HG02981 (cell line): ENCODE data around the gene METTL21C.

Experiments used
- ATAC-seq: cut with Tn5 transposase; IDR thresholded peaks from one replicate; pipeline ENCODE4 v1.9.1; 2021; ENCODE audit warnings: mild to moderate bottlenecking, moderate library complexity; ENCODE audit not compliant: unreplicated experiment

The METTL21C gene

DNA sequence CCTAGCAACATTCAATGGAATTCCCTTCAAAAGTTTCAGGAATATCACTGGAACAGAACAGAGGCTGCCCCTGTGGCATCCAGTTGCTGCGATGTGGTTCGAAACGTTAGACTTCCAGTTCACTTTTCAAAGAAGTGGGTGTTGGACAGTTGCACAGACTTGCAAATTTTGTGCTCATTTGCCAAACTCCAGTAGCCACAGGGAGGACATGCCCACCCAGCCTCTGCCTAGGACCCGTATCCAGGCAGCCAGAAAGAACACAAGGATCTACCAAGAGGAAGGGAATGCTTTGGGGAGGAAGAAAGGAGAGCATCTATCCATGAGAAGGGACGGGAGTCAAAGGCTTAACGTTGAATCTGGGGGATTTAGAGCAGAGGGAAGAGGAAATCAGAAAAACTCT is at the start of gene METTL21C:
TSS of gene METTL21C (minus strand) at position 108 of the 400 bp plus-strand sequence. CDS start 546 bp downstream, outside the sequence.
- ATAC-seq, result no peak

DNA sequence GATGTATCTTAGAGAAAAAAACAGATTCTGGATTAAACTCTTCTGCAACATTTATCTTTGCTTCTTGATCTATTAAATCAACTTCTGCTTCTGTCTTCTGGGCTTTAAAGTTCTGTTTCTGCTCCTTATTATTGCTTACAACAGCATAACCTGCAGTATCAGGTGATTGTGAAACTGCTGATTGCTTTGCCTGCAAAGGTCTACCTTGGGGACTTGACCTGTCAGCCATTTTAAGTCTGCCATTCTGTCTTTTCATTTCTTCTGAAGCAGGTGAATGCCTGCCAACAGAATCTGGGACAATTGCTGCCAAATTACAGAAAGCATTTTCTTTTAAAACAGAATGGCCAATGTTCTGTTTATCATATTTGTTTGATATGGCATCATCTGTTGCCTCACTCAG is 47.7 kb upstream of the METTL21C start:
- ATAC-seq, result no peak

DNA sequence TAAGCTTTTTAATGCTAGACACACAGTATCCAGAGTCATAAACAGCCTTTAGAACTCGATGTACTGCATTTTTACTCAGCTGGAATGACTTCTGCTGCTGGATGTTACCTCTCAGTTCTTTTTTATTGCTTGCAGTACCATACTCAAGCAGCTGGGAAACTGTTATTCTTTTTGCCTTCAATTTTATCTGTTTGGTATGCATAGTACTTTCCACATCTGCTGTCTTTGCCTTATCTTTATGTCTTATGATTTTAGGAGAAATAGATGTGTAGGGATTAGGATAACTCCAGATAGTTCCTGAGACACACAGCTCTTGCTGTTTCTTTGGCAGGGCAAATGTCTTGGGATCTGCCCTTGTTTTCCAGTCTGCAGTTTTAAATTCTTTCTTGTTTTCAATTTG is 47.3 kb upstream of the METTL21C start:
- no peak for ATAC-seq

DNA sequence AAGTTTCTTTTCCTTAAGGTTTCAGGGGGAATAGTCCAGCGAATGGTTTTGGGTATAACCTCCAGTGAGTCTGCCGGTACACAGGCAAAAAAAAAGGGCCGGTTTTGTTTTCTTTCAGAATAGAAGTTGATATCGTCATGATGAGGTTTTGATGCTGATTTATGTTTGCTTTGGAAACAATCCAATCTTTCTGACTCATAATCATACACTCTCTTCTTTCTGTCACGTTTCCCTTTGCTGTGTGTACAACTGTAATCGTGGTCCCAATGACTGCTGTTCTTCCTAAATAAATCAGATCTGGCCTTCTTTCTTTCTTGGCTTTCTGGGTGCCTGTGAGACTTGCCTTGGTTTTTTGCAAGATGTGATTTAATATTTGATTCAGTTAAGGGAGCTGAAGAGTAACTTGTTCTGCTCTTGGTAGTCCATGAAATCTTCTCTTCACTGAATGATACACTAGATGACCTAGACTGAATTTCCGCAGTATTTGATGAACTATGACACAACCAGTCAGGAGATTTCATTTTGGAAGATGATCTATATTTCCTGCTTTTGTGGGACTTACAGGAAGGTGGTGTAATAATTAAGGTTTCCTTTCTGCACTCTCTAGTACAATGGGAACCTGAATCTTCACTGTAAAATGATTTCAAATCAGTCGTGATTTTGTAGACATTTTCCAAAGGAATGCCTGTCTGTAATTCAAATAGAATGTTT is 34.9 kb upstream of the METTL21C start:
- ATAC-seq, result no peak

DNA sequence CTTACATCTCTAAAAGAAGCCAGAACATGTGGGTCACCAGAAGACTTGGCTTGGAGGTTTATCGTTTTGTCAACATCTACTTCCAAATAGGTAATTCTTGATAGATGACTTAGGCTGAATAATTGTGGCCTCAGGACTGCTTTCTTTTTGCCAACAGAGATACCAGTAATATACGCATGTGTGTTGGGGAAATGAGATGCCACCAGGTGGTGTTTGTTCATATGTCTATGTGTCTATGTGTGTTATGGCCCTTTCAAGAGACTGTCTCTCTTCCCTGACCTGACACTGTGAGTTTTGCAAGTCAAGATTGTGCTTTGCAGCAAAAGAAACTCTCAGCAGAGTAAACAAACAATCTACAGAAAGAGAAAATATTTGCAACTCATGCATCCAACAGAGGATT is 31.6 kb upstream of the METTL21C start:
- ATAC-seq, result no peak

DNA sequence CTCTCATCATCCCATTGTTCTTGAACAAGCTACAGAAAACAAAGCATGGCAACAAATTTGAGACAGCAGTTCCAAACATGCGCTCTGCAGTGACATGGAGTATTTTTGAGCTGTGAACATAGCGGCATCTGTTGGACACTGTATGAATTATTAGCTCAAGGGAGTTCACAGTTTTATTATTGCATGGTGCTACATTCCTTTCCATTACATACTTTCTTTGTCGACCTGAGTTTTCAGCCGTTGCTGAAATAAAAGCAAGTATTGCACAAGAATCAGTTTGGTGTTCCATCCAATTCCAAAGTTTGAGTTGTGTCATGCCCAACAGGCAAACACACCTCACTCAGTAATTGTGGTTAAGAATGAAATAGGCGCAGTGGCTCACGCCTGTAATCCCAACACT is 30.1 kb upstream of the METTL21C start:
- ATAC-seq, result no peak

DNA sequence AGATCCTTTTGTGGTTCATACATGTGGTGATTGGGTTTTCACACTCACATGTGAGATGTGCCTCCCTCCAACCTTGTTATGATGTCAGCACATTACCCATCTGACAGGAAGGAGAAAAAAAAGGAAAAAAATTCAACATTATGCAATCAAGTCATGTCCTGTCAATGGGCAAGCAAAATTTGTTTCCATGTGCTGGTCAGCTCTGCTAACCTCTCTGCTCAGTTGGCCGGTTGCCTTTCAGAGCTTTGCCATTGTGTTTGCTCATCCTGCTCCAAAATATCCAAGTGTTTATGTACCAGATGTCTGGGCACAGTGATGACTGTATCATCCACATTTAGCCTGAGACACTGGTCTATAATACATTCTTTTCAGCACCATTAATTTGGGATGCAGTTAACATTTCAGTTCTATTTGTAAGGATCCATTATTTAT is 27.0 kb upstream of the METTL21C start:
- no peak for ATAC-seq

DNA sequence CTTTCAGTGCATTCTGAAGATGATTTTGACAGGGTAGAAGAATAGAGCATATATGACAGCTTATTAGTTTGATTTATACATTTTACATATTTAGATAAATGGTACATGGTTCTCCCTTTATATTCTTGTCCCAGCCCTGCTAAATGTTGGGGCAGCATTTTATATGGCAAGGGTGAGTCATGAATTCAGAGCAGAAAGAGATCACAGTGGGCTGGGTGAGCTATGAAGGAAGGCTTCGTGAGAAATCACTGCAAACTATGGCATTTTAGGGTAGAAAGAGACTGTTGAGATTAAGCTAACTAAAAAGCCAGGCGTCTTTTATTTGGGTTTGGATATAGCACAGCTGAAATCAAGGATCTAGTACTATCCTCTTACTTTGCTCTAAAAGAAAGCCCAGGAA is 23.9 kb upstream of the METTL21C start:
- ATAC-seq, result no peak

DNA sequence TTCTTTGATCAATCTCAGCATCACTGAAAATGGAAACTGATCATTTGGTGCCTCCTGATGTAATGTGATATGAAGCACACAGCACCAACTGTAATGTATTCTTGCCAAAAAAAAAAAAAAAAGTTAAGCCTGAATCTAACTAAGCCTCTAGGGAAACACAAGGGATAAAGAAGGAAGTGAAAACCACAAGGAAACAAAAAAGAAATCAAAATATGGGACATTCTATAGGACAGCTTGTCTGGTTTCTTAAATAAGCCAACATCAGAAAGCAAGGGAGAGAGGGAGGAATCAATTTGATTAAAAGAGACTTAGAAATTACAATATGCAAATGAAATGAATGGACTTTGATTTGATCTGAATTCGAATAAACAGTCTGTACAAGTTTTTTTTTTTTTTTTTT is 20.6 kb upstream of the METTL21C start:
- no peak for ATAC-seq

DNA sequence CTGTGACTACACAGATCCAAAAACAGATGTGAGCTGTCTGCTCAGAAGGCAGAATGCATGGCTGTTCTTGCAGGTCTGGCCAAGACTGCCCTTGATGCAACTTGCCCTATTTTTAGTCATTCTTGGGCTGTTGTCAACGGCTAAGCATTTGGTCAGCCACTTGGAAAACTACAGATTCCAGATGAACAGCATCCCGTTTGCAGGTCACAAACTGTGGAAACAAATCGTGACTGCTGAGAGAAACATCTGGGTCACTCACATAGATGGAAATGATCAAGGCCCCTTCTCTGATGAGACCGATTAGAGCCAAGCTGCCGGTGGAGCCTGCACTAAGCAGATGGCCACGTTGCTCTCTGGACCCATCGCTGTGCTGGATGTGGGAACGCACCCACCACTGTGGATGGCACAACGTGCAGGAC is 15.4 kb upstream of the METTL21C start:
- ATAC-seq, result no peak

DNA sequence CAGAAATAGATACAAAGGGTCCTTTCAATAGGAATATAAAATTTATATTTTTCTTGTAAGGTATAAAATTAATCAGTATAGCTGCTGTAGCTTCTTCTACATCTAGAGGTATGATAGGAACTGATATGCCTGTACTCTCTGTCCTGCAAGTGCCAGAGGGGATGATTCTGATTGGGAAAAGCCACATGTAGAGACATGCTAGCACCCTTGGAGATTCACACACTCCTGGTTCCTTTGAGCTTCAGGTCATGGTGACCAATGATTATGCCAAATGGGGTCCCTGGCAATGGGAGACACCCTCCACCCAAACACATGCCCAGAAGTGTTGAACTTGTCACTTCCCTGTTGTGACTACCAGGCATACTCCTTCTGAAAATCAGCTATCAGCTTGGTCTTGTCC is 14.7 kb upstream of the METTL21C start:
- ATAC-seq, result no peak

DNA sequence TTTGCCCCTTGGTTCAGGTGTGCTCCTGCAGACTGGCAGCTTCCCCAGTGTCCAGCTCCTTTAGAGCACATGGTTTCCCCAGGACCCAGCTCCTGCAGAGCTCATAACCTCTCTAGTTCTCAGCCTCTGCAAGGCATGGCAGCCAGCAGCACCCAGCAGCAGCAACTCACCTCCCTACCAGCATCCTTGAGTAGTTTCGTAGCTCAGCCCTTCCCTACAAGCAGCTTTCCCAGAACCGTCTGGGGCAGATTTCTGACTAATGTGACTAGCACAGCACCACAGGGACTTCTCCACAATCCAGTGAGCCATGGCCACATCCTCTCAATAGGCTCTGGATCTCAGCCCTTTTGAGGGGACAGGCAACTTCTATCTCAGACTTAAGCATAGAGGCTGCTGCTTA is 14.1 kb upstream of the METTL21C start:
- ATAC-seq, result no peak

DNA sequence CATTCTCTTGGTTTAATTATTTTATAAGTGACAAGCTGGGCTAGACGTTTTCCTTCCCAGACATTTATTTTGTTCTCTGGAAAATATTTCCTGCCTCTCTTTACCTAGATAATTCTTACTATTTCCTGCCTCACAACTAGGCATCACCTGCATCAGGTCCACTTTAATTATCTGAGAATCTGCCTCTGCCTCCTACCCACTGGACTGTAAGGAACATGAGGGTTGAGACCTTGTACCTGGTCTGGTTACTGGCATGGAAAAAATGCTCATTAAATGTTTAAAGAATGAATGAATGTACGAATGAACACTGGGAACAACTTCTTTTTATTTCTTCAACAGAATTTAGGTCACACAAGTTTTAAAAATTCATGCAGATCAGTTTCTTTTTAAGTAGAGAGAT is 13.4 kb upstream of the METTL21C start:
- ATAC-seq, result no peak

DNA sequence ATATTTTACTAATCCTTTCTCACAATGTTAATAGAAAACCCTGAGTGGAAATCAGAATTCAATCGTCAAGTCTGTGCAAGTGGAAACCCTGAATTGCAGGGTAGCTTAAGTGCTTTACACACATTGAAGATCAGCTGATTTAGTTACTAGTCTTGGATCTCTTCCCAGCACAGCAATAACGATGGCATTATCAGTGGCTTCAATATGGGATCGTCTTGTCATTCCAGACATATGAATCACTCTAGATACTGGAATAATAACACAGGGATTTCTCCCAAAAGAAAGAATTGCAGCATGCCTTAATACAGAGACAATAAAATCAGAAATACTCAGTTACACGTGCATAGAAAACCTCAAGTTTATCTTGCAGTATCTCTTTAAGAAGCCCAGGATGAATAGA is 12.6 kb upstream of the METTL21C start:
- no peak for ATAC-seq

DNA sequence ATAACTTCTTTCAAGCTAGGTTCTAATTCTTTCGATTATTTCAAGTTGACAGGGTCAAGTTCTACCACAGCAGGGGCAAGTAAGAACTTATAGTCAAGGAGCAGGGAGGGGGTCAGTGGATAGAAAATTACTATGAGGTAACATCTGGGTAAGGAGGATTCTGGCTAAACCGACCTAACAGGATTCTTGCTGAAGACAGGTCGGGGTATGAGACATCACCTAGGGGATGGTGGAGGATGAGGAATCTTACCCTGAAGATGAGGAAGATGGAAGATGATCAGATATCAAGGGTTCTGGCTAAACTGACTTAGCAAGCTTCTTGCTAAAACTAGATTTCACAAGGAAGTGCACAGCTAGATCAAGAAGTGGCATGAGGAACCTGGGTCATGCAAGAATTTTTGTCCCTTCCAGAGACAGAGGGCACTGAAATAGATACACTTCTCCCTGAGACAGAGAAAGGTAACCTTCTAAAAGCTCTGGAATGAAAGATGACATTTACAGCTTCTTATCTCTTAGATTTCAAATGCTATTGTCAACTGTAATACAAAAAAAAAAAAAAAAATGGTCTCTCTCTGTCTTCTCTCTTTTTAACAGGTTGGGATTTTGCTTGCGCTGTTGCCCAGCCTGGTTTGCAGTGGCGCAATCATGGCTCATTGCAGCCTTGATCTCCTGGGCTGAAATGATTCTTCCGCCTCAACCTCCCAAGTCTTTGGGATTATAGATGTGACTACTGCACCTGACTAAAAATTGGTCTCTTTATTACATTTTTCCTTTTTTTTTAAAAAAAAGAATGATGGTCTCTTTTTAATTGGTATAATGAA is 9.6 kb upstream of the METTL21C start:
- ATAC-seq, result no peak

DNA sequence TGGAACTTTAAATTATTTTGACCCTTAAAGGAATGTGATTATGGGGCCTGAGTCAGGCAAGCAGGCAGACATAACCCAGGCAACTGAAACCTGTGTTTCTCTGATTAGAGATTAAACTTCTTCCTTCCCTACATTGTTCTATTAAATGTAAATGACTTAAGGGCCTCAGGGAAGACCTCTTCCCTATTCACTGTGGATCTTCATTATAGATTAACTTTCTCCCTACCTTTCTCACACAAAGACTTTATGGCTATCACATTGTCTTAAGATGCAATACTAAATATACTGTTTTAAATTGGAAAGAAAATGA is 8.8 kb upstream of the METTL21C start:
- no peak for ATAC-seq

DNA sequence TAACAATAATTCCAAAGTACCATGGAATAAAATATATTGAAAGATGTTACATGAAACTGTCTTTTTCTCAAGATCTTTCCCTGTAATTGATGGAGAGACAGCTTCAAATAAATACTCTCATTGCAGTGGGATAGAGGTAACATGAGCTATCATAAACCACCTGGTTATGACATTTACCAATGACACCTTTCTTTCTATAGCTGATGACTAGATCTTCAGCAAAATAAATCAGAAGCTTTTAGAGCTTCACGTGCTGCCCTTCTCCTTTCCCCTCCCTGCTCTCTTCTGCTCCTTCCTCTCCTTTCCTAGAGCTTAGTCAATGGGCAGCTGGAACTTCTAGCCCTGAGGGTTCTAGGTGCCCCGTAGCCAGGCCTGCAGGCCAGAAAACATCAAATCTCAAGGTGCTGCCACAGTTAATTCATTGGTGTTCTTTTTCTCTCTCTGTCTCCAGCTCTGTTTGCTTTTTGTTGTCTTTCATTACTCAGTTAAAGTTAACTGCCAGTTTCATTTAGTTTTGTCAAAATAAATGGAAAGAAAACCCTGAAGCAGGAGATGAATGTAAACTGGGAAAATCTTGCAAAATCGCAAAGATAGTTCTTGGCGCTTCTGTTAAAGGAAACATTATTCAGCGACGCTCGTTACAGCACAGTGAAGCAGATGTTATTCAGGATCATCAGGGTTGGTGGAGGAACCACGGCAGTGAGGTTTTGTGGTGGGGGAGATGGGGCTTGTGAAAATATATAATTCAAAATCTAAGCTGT is 8.3 kb upstream of the METTL21C start:
- ATAC-seq, result no peak

DNA sequence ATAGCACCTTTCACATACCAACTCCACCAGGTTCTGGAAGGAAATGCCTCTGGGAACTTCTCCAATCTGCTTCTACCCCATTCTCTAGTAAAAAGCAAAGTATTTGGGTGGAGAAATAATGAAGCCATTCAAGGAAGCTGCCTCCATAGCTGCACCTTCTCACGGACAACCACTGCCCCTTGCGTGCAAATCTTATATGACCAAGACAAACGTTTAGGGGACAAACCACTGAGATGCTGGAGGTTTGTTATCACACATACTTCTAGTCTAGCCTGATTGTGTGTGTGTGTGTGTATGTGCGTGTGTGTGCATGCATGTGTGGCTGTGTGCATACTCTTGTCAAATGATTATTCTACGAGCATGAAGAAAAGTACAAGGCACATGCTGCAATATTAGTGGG is 6.5 kb upstream of the METTL21C start:
- ATAC-seq, result no peak

DNA sequence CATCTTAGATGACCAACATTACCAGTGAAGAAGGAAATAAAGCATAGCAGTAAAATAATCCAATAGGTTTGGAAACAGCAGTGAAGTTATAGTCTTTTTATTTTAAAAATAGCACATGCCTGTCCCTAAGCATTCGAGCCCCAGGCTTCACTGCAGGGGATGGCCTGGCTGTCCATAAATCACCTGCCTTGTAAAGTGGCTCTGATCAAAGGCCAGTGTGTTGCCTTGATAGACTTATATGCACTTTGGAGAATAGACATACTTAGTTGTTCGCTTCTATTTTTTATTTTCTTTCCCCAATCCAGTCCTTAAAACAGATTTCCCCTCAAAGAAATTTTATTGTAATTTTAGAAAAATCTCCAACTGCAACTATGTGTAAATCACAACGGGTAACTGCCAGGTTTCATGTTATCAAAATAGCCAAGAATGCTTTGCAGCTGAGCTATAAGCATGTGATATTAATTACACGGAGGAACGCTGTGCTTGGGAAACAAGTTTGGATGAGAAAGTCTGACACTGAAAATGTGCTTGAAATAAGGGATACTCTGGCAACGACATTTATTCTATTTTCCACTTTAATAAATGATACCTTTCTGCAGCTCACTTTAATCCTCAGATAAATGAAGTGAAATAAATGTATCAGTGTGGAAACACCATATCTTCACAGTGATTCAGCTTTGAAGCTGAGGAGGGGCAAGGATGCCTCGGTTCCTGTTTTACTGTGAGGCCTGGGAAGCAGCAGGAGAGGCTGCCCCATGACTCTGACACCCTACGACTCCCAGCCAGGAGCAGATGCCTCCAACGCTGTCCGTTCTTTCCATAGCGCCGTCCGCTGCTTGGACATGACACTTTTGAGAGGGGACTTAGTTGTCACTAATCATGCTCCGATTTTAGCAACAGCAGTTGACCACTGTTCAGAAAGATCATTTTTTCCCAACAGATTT is 5.5 kb upstream of the METTL21C start:
- no peak for ATAC-seq

DNA sequence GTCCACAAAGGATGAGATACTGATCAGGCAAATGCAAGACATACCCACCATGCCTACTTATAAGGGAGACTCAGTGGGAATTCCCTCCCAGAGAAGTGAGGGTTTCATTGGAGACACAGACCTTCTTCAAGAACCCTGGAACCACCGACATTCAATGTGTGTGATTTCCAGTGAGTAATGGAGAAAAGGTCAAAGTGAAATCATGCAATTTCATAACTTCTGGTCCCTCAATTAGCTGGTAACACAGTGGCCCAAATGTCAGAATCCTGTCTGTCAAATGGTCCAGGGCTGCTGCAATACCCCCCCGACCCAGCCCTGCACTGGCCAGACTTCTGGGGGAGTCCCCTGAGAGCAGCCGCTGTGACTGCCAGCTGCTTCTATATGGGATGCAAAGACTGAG is 4.7 kb upstream of the METTL21C start:
- ATAC-seq, result no peak

DNA sequence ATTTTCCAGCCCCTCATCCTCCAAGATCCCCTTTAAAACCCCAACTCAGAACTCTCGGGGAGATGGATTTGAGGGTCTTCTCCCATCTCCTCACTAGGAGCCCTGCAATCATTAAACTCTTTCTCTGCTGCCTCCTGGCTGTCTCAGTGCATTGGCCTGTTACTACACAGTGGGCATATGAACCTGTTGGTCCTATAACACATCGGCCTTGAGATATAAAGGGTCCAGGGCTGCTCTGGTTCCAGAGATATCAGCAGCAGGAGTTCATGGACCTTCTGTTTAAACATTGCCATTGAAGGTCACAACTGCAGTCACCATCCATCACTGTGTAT is 3.8 kb upstream of the METTL21C start:
- ATAC-seq, result no peak
